HG03378 (cell line): Measurements from ENCODE around the gene PTPRN.

Experiments
- ATAC-seq: cut with Tn5 transposase; IDR thresholded peaks from one replicate; pipeline ENCODE4 v1.9.1; 2021; ENCODE audit warnings: mild to moderate bottlenecking, moderate library complexity; ENCODE audit not compliant: unreplicated experiment

PTPRN gene

GRCh38 chr2:219308142-219309101, 779 bp downstream of the PTPRN start:
- no peak for ATAC-seq

- no peak for ATAC-seq
Observed at GRCh38 chr2:219306047-219306446, 3.2 kb downstream of the PTPRN start.

- no peak for ATAC-seq
Observed at GRCh38 chr2:219304223-219304622, 5.0 kb downstream of the PTPRN start.

- no peak for ATAC-seq
Observed at GRCh38 chr2:219302412-219302968, 6.7 kb downstream of the PTPRN start.

- ATAC-seq: no peak
Observed at GRCh38 chr2:219300022-219300421, 9.2 kb downstream of the PTPRN start.

- no peak for ATAC-seq
Observed at GRCh38 chr2:219299372-219299760, 9.8 kb downstream of the PTPRN start.

- ATAC-seq: peak; percentile 61
Observed at GRCh38 chr2:219298759-219299371, 10.3 kb downstream of the PTPRN start.

- ATAC-seq: no peak
Observed at GRCh38 chr2:219297766-219298456, 11.3 kb downstream of the PTPRN start.

- no peak for ATAC-seq
Observed at GRCh38 chr2:219296631-219297391, 12.4 kb downstream of the PTPRN start.

- no peak for ATAC-seq
Observed at GRCh38 chr2:219296142-219296541, 13.1 kb downstream of the PTPRN start.

GRCh38 chr2:219294356-219295351, 14.5 kb downstream of the PTPRN start:
- peak; percentile 74 for ATAC-seq

- no peak for ATAC-seq
Observed at GRCh38 chr2:219293736-219294231, 15.4 kb downstream of the PTPRN start.

- ATAC-seq: no peak
Observed at GRCh38 chr2:219292616-219293015, 16.6 kb downstream of the PTPRN start.

GRCh38 chr2:219291910-219292490, 17.2 kb downstream of the PTPRN start:
- no peak for ATAC-seq

- no peak for ATAC-seq
Observed at GRCh38 chr2:219291394-219291793, 17.8 kb downstream of the PTPRN start.

- no peak for ATAC-seq
Observed at GRCh38 chr2:219290381-219291171, 18.6 kb downstream of the PTPRN start.

- ATAC-seq: no peak
Observed at GRCh38 chr2:219289537-219290361, 19.5 kb downstream of the PTPRN start.
